HCEC 1CT (cell line): ENCODE results near the gene PPP1R9B.

Source experiments
- DNase-seq: peaks from one replicate; pipeline ENCODE4 v3.0.0-alpha.2; 2017

Gene PPP1R9B

DNA sequence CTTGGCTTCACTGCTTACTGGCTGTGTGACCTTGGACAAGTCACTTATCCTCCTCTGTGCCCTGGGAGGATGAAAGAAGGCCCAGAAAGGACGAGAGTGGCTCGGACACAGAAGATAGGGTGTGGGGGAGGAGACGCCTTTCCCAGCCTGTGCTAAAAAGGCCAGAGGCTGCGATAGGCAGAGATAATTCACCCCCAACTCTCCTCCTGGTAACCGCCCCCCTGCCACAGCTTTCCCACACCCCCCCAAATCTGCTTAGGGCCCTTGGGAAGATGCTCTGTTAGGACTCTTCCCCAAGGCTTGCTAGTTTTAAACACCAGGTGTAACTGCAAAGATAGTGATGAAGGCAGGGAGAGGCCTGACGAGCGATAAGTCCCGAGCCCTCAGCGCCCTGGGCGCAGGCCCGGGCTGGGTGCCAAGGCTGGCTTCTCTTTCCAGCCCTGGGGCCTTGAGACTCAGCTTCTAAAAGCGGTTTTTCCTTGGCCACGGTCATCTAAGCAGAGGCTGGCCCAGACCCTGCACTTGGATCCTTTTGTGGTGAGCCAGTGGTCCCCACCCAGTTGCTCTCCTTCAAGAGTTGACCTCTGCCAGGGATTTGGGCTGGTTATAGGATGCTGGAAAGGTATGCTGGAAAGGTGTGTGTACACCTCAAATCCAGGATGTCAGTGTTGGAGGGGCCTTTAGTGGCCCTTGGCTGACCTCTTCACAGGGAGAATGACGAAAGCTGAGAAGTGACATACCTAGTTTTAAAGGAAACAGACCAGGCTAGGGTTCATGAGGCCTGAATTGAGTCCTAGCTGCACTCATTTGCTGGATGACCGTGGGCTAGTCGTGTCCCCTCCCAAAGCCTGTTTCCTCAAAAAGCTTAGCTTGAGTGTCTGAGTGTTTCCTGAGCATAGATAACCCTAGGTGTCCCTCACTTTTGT lies 3.4 kb upstream of the PPP1R9B start:
- DNase-seq: no peak

DNA sequence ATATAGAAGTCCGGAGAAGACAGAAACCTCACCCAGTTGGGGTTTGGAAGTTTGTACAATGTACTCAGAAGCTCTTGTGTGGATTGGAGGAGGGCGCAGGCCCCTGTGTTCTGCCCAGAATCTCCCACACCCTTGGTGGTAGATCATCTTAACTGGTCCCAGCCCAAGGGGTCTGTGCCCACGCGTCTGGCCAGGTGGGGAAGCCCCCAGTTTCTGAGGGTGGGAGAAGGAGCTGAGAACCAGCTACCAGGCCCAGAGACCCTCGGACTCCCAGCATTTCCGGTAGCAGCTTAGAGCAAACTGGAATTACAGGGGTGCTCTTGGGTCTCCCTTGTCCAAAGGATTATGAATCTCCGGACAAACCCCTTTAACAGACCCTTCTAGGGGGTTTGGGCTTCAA lies 2.3 kb upstream of the PPP1R9B start:
- DNase-seq: no peak

DNA sequence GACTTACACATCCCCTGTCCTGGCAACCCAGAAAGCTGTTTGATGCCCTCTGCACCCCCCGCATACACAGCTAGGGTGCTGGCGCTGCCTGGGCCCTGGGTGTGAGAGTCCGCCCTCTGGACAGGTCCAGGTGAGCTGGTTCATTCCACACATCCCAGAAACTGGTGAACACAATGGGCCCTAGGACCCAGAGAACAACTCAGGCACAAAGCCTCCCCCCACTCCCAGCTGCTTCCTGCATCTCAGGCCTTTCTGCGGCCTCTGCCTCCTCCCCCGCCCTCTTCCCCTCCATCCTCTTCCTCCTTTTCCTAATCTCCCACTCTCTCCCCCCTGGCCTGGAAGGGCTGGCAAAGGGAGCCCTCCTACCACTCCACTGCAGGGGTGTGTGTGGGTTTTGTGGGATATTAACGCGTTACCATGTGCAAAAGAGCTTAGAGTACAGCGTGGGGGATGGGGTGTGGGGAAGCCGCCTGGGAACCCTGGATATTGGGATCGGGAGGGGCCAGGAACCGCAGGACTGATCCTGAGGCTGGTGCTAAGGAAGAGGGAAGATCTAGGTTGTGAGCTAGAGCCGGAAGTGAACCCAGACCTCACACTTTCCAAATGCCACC lies 1.6 kb upstream of the PPP1R9B start:
- peak; percentile 89 for DNase-seq

DNA sequence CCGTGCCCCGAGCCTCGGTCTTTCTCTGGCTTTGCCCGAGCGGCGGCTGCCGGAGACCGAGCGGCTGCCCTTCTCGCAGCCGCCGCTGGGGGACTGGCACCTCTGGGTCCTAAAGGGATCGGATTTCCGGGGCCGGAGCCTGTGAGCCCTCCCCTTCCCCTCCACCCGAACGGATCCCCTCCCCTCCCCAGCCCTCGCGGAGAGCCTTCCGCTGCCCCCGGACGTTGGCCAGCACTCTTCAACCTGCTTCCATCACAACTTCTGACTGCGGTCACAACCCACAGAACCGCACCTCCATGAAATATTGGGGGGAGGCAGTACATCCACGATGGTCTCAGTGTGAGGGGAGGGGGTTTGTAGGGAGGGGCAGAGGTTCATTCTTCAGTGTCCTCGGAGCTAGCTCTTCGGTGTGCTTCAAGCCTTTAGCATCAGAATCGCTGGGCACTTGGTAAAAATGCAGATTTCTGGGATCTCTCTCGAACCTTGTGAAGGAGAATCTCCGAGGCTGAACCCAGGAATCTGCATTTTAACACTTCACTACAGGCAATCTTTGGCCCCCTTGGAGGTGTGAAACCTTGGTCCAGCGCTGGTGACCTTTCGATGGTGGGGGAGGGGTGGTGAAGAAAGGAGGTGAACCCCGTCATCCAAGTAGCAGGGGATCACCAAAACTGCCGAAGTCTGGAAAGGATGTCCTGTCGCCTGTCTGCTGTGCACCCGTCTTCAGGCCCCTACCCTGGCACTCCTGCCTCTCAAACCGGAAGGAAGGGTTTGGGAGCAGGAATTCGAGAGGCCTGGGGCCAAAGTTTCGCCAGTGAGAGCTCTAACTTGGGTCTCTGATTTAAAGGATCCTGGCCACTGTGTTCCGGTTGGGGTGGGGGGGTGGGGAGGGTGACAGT lies 812 bp upstream of the PPP1R9B start:
- DNase-seq: peak; percentile 92

DNA sequence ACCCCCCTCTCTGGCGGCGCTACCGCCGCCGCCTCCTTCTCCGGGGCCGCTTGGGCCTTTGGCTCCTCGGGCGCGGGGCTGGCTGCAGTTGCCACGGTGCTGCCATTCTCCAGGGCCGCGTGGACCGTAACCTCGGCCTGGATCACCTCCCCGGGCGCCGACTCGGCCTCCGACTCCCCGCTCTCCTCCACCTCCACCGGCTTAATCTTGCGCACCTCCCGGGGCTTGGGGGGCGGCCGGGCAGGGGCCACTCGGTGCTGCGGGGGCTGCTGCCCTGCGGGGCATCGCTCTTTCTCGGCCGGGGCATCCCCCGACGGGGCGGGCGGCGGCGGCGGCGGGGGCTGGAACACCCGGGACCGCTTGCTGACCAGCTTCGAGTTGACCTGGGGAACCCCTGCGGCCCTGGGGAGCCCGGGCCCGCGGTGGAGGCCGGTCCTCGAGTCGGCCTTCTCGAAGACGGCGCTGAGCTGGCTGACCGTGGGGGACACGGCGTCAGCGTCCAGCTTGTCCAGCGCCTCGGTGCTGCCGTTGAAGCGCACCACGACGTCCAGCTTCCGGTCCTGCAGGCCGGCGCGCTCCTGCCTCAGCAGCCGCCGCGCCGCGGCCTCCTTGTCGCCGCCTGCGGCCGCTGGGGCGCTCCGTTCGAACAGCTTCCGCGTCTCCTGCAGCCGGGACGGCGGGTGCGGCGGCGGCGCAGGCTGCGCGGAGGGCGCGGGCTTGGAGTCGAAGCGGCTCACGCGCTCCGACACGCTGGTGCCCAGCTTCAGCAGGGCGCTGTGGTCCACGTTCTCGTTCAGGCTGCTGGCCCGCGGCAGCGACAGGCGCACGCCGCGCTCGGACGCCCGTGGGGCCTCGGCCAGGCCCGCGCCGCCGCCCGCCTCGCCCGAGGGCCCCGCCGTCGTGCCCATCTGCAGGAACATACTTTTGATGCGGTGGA lies 792 bp downstream of the PPP1R9B start:
- peak; percentile 71 for DNase-seq

DNA sequence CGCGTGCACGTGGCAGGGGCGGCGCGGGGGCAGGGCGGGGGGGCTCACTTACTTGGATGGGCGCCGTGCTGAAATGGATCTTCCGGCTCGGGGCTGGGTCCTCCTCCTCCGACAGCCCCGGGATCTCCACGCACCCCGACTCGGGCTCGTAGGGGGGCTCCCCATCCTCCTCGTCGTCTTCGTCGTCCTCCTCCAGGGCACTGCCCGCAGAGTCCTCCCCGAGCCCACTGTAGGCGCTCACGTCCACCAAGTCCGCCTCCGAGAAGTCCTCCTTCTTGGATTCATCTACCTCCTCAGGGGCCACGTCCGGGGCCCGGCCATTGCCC lies 1.4 kb downstream of the PPP1R9B start:
- peak; percentile 6 for DNase-seq

DNA sequence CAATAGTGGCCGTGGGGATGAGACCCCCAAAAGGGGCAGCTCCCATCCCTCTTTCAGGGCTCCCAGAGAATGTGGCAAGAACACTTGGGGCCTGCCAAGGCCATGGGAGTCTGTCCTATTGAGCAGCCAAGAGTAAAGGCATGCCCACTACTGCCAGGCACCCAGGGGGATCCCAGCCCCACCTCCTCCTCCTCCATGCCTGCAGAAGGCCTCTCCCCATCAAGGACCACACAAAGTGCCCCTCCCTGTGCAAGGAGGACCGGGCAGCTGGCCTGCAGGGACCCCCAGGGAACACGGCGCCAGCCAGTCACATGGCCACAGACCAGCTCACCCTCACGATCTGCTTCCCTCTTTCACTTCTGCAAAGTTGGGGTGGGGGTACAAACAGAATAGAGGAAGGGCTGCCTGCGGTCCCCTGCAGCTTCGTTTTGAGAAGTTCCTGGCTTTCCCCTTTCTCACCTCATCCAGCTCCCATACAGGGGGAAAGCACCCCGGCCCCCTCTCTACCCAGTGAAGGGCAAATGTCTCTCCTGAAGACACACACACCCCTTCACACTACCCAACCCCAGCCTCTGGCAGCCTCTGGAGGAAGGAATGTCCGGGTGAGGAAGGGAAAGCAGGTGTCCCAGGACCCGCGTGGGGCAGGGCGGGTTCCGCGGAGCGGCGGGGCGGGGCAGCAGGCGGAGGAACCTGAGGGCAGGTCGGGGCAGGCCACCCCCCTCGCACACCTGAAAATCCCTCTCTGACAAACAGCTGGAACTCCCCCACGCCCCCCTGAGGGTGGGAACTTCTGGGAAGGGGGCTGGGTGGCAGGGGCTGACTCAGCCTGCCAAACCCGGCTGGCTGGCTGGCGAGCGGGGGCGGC lies 2.0 kb downstream of the PPP1R9B start:
- DNase-seq: peak; percentile 21

DNA sequence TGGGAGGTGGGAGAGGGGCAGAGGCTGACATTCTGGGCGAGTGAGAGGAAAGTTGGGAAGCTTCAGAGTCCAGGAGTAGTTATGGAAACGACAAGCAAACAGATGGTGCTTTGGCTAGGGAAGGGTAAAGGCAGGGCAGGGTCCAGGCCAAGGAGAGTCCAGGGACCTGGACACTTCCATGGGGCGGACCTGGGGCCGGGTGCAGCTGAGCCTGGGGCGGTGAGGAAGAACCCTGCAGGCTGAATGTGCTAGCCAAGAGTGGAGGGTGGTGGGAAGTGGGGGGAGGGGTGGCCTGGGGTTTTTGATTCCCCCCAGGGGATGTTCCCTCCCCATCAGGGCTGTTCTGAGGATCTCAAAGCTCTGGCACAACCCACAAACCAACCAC lies 2.6 kb downstream of the PPP1R9B start:
- no peak for DNase-seq

DNA sequence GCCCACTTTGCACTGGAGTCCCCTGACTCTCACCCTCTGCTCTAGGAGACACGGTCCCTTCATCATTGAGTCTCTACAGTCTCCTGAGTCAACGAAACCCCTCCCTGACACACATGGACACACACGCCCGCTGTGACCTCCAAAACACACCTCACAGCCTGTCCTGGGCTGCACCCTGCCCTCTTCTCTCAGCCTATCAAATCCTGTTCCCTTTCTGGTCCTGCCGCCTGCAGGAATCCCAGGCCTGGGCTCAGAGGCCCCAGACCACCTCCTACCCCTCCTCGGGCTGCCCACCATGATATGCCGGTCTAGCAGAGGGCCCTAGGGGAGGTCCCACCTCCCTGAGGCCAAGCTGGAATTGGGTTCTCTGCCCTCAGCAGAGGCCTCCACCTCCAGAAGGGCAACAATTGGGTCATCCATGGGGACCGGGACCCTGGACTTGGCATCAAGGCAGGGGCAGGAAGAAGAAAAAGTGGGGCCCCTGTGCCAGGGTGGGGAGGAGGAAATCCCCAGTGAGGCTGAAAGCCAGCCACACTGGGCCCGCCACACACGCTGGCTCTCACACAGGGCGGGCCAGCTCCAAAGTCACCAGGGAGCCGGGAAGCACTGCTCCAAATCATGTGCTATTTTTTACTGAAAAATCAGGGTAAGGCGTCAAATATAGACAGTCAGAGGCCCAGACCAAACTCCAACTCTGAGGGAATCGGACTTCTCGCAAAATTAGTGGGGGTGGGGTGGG lies 3.4 kb downstream of the PPP1R9B start:
- no peak for DNase-seq

DNA sequence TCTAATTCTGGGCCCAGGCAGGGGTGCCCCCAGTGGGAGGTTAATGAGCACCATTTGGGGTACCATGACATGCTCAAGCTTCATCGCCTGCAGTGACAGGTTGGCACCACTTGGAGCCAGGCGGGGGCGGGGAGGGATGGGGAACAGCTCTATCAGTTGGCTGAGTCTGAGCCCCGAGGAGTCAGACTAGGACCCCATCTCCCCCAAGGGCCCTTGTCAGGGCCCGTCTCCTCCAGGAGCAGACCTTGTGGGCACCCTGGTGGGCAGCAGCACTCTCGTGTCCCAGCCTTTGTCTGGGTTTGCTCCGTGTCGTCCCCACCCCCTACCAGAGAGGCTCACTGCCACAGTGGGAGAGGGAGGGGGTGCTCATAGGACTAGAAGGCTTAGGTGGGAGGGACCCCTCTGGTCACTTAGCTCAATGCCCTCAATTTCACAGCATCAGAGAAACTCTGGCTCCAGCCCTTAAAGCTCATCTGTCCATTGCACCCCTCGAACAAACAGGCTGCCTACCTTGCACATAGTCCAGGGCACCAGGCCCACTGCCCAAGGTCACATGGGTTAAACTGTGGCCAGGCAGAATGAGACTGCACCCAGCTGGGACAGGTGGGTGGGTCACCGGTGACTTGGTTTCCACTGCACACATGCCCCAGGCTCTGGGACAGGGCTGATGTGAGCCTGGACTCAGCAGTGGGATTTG lies 4.1 kb downstream of the PPP1R9B start:
- DNase-seq: no peak

DNA sequence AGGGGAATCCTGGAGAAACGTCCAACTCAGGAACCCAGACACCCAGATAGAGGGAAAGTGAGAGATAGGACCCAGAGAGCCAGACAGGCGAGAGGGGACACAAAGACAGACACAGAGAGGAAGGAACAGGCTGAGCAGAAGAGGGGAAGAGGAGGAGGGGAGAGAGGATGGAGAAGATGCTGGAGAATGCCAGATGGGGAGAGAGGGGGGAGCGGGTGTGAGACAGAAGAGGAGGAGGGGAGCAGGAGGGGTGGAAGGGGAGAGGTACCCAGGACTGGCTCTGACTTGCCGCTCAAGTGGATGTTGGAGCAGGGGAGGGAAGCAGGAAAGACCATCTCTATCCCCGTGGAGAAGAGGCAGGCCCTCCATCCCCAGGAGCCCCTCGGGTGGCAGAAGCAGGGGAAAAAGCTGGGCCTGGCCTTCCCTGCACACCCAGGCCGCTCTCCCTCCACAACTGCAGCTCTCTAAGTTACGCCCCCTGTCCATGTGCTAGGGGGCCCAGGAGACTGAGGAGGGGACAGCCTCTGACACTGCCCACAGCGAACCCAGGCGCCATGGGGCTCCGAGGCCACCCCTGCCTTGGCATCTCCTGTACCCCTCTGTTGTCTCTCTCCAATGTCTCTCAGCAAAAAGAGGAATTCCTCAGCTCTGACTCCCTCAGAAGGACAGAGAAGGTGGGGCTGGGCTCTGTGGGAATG lies 4.8 kb downstream of the PPP1R9B start:
- DNase-seq: no peak

DNA sequence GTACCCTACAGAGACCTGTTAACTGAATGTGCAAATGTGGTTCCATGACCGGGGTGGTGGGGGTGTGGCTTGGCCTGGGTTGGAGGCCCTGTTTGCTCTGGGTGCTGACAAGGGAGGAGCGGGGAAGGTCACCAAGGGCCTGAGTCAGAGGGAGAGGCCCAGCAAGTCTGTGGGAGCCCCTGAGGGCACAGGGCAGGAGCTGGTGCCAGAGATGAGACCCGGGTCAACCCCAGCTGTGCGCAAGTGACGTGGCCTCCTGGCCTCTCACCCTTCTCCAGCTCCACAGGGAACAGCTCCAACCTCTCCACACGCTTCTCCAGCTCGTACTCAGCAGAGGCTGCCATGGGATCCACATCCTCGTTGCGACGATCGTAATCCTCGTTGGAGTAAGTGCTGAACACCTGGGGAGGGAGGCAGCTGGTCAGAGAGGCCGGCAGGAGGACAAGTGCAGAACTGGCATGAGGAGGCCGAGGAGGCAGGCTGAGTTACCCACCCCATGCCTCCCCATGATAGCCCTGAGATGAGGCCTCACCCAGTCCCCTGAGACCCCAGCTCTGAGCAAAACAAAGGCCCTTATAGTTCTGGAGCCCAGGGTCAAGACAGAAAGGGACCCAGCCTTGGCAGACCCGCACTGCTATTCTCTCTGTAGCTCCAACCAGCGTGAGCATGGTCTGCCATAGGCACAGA lies 5.5 kb downstream of the PPP1R9B start:
- DNase-seq: no peak

DNA sequence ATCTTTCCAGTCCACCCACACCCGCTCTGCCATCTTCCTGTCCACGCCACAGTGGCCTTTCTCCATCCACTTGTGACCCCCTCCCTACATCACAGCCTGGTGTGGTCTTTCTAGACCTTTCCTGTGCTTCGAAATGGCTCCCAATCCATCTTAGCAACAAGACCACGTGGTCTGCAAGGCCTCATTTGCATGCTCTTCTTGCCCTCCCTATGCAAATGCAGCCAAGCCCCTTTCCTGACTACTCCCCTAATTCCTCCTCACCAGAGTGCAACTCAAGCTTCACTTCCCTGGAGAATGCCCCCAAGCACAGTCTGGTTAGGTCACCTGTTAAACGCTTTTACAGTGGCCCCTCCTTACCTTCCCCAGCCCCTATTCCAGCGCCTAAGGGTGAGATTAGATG lies 6.1 kb downstream of the PPP1R9B start:
- no peak for DNase-seq

DNA sequence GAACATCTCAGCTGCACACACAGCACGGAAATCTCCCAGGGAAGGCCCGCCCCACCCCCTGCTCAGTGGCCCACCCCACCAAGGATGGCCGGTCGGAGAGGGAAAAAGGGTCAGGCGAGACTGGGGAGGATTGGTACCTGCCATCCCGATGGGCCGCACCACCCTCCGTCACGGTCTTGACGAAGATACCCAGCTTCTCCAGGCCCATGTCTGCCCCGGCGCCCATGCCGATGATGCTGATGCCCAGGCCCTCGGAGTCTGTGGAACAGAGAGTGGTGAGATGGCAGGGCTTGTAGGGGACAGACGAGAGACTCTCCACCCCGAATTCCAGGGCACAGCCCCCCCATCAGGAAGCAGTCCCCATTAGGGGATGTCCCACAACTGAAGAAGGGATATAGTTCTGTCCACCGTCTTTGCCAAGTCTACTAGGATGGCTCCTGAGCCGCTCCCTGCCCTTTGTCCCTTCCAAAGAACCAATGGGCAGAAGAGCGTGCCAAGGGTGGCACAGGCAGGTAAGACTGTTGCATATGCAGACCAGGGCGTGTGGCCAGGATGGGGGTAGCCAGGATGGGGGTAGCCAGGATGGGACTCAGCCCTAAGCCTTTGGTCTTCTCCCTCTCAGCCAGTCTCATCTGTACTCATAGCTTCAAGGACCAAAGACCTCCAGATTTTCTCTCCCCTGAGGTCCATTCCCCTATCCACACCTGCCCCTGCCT lies 6.9 kb downstream of the PPP1R9B start:
- DNase-seq: no peak

DNA sequence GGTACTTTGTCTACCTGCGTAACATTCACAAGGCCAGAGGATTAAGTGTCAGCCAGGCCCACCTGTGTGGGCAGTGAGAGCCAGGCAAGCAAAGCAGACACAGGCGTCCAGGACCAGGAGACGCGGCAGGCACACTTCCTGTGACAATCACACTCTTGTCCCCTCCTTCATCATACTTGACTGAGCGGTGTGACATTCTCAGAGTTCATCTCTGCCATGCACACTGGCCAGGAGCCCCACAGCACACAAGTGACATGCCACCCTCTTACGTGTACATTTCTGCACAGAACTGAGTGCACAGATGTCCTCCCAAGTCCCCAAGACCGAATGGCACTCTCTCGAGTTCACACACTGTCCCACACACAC lies 8.7 kb downstream of the PPP1R9B start:
- no peak for DNase-seq

DNA sequence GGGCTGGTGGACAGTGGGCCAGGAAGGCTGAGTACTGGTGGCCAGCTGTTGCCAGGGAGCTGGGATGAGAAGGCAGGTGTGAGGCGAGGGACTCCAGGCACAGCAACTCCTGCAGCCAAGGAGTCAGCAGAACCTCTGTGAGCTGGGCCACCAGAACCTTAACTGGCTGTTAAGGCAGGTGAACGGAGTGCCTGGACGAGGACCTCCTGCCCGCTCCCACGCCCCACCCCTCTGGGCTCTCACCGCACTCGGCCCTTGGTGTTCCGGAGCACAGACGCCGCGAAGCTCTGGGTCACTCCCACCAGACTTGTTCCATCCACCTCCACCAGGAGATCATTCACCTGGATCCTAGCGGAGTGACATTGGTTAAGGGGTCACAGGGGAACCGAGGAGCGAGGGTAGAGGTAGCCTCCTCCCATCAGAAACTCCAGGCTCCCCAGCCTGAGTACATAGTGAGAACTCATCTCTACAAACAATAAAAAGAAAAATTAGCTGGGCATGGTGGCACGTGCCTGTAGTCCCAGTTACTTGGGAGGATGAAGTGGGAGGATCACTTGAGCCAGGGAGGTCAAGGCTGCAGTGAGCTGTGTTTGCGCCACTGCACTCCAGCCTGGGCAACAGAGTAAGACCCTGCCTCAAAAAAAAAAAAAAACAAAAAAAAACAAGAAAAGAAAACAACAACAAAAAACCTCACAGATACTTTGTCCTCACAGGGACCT lies 9.3 kb downstream of the PPP1R9B start:
- no peak for DNase-seq
